Parathyroid adenoma (tissue), 2 donors: ENCODE measurements around the gene GPS2.

ENCODE experiments used
- H2AFZ ChIP-seq: fragments of 300-600 bp; sonication (generic); one replicate; pipeline ENCODE4 v1.7.0; 2017; ENCODE audit warnings: antibody characterized with exemption, mild to moderate bottlenecking
- H3K27ac ChIP-seq: fragments of 300-600 bp; sonication (generic); one replicate; pipeline ENCODE4 v1.7.0; 2017
- H3K27me3 ChIP-seq: fragments of 300-600 bp; sonication (generic); one replicate; pipeline ENCODE4 v1.7.0; 2017; ENCODE audit warnings: low read length; ENCODE audit not compliant: control insufficient read depth, insufficient read depth
- H3K36me3 ChIP-seq: fragments of 300-600 bp; sonication (generic); one replicate; pipeline ENCODE4 v1.7.0; 2017; ENCODE audit warnings: low read length; ENCODE audit not compliant: control insufficient read depth, insufficient read depth
- H3K4me1 ChIP-seq: fragments of 300-600 bp; sonication (generic); one replicate; pipeline ENCODE4 v1.7.0; 2017; ENCODE audit warnings: control low read depth
- H3K4me2 ChIP-seq: fragments of 300-600 bp; sonication (generic); one replicate; pipeline ENCODE4 v1.7.0; 2017; ENCODE audit warnings: low read length
- H3K4me3 ChIP-seq: fragments of 300-600 bp; sonication (generic); one replicate; pipeline ENCODE4 v1.7.0; 2017; ENCODE audit warnings: low read depth, low read length
- H3K79me2 ChIP-seq: fragments of 300-600 bp; sonication (generic); one replicate; pipeline ENCODE4 v1.7.0; 2017; ENCODE audit warnings: control low read depth
- H3K9ac ChIP-seq: fragments of 300-600 bp; sonication (generic); one replicate; pipeline ENCODE4 v1.7.0; 2017; ENCODE audit warnings: mild to moderate bottlenecking
- H3K9me3 ChIP-seq: fragments of 300-600 bp; sonication (generic); one replicate; pipeline ENCODE4 v1.7.0; 2017; ENCODE audit warnings: low read length; ENCODE audit not compliant: control insufficient read depth
- CTCF ChIP-seq: fragments of 300-600 bp; sonication (generic); IDR thresholded peaks from one replicate; pipeline ENCODE4 v1.7.0; 2017; ENCODE audit warnings: antibody characterized with exemption, mild to moderate bottlenecking
- donor health status: primary hyperparathyroidism.

GPS2 gene

GRCh38 chr17:7280519-7281073 lies 34.6 kb downstream of the GPS2 start:
- peak overlapping the region; percentile 74 for H3K4me2 ChIP-seq
- peaks cover 12% of the 10 kb centered on the region for H3K4me1 ChIP-seq
- peak overlapping the region; percentile 93 for H3K27ac ChIP-seq
- H3K27me3 ChIP-seq, result no peaks in the 10 kb centered on the region
- H3K9me3 ChIP-seq, result no peaks in the 10 kb centered on the region
- TF ChIP-seq CTCF, result peak; percentile 96
- peak overlapping the region; percentile 76 for H2AFZ ChIP-seq
- peak overlapping the region; percentile 61 for H3K4me3 ChIP-seq
- H3K9ac ChIP-seq, result no peak overlapping the region
- H3K79me2 ChIP-seq, result no peaks in the 10 kb centered on the region
- no peaks in the 10 kb centered on the region for H3K36me3 ChIP-seq

GRCh38 chr17:7279448-7279847 lies 35.7 kb downstream of the GPS2 start:
- H3K27me3 ChIP-seq, result no peaks in the 10 kb centered on the region
- no peaks in the 10 kb centered on the region for H3K79me2 ChIP-seq
- H3K4me1 ChIP-seq, result peaks cover 12% of the 10 kb centered on the region
- H3K27ac ChIP-seq, result no peak overlapping the region
- H3K9me3 ChIP-seq, result no peaks in the 10 kb centered on the region
- H3K9ac ChIP-seq, result no peak overlapping the region
- H3K4me3 ChIP-seq, result no peak overlapping the region
- no peaks in the 10 kb centered on the region for H3K36me3 ChIP-seq
- no peak for TF ChIP-seq CTCF
- no peak overlapping the region for H2AFZ ChIP-seq
- H3K4me2 ChIP-seq, result no peak overlapping the region

- no peak overlapping the region for H3K27ac ChIP-seq
- no peak overlapping the region for H3K4me3 ChIP-seq
- peaks cover 9% of the 10 kb centered on the region for H3K4me1 ChIP-seq
- H3K4me2 ChIP-seq, result no peak overlapping the region
- no peaks in the 10 kb centered on the region for H3K9me3 ChIP-seq
- no peaks in the 10 kb centered on the region for H3K36me3 ChIP-seq
- no peaks in the 10 kb centered on the region for H3K79me2 ChIP-seq
- no peak for TF ChIP-seq CTCF
- H3K9ac ChIP-seq, result no peak overlapping the region
- no peak overlapping the region for H2AFZ ChIP-seq
- no peaks in the 10 kb centered on the region for H3K27me3 ChIP-seq
Measured at GRCh38 chr17:7266784-7267183, 48.4 kb downstream of the GPS2 start.

GRCh38 chr17:7263801-7264078 lies 51.4 kb downstream of the GPS2 start:
- no peak for TF ChIP-seq CTCF
- Histone ChIP-seq H3K79me2 (peaks cover 11% of the 10 kb centered on the region), H3K36me3 (no peaks in the 10 kb centered on the region), H2AFZ (no peak overlapping the region), H3K9me3 (no peaks in the 10 kb centered on the region), H3K27ac (no peak overlapping the region), H3K4me3 (no peak overlapping the region), H3K4me2 (peak overlapping the region; percentile 99), H3K27me3 (no peaks in the 10 kb centered on the region), H3K9ac (no peak overlapping the region), H3K4me1 (peaks cover 15% of the 10 kb centered on the region)
